Mesenchymal stem cell (in vitro differentiated cells and primary cell): ENCODE results near the gene GNAI1.

Experiments
- DNase-seq: peaks from one replicate; pipeline ENCODE4 v3.0.0-alpha.2; 2013
- H2AFZ ChIP-seq: one replicate; pipeline ENCODE4 v1.6.1; 2013; ENCODE audit warnings: low read depth, mild to moderate bottlenecking, control low read depth, inconsistent platforms, low read length, moderate library complexity
- H2AK5ac ChIP-seq: 2 replicates; pipeline ENCODE4 v1.6.1; 2013; ENCODE audit warnings: low read length, moderate library complexity, mild to moderate bottlenecking, inconsistent platforms; ENCODE audit not compliant: severe bottlenecking
- H2BK120ac ChIP-seq: one replicate; pipeline ENCODE4 v1.6.1; 2013; ENCODE audit warnings: low read depth, mild to moderate bottlenecking, inconsistent platforms, low read length, moderate library complexity
- H2BK12ac ChIP-seq, 2 experiments: one replicate each; pipeline ENCODE4 v1.6.1; 2013; ENCODE audit warnings: inconsistent platforms in 2 of 2, low read length in 2 of 2, mild to moderate bottlenecking in 2 of 2, moderate library complexity in 2 of 2, control low read depth in 1 of 2
- H2BK15ac ChIP-seq: one replicate; pipeline ENCODE4 v1.6.1; 2013; ENCODE audit warnings: mild to moderate bottlenecking, low read depth, inconsistent platforms; ENCODE audit not compliant: poor library complexity, severe bottlenecking
- H2BK5ac ChIP-seq: 2 replicates; pipeline ENCODE4 v1.6.1; 2013; ENCODE audit warnings: low read depth, mild to moderate bottlenecking, low read length, control low read depth, inconsistent platforms; ENCODE audit not compliant: poor library complexity, severe bottlenecking
- H3K14ac ChIP-seq, 2 experiments: one replicate each; pipeline ENCODE4 v1.6.1; 2013; ENCODE audit warnings: inconsistent platforms in 2 of 2, low read length in 2 of 2, control low read depth in 1 of 2, mild to moderate bottlenecking in 1 of 2, moderate library complexity in 1 of 2
- H3K18ac ChIP-seq, 2 experiments: one replicate each; pipeline ENCODE4 v1.6.1; 2013; ENCODE audit warnings: inconsistent platforms in 2 of 2, low read length in 2 of 2, control low read depth in 1 of 2, low read depth in 1 of 2, mild to moderate bottlenecking in 1 of 2
- H3K23ac ChIP-seq, 2 experiments: one replicate each; pipeline ENCODE4 v1.6.1; 2013; ENCODE audit warnings: inconsistent platforms in 2 of 2, low read length in 2 of 2, mild to moderate bottlenecking in 2 of 2, moderate library complexity in 2 of 2, control low read depth in 1 of 2
- H3K27ac ChIP-seq: 2 replicates; pipeline ENCODE4 v1.5.1; 2013; ENCODE audit warnings: mild to moderate bottlenecking, moderate library complexity, low read length, control low read depth, inconsistent platforms; ENCODE audit not compliant: poor library complexity, severe bottlenecking
- H3K27me3 ChIP-seq, 2 experiments: 2 replicates each; pipeline versions ENCODE4 v1.6.1 to v1.7.0; 2013; ENCODE audit warnings: low read length in 2 of 2, mild to moderate bottlenecking in 2 of 2, moderate library complexity in 2 of 2, control low read depth in 1 of 2, inconsistent platforms in 1 of 2; ENCODE audit not compliant: control insufficient read depth in 1 of 2, insufficient read depth in 1 of 2
- H3K36me3 ChIP-seq, 2 experiments: 2 replicates each; pipeline versions ENCODE4 v1.6.1 to v1.7.0; 2013; ENCODE audit warnings: low read length in 2 of 2, control low read depth in 1 of 2, inconsistent platforms in 1 of 2, low read depth in 1 of 2, mild to moderate bottlenecking in 1 of 2; ENCODE audit not compliant: insufficient read depth in 2 of 2, control insufficient read depth in 1 of 2
- H3K4ac ChIP-seq, 2 experiments: one replicate each; pipeline ENCODE4 v1.6.1; 2013; ENCODE audit warnings: inconsistent platforms in 2 of 2, low read length in 2 of 2, mild to moderate bottlenecking in 2 of 2, moderate library complexity in 2 of 2, control low read depth in 1 of 2, low read depth in 1 of 2
- H3K4me1 ChIP-seq: 2 replicates; pipeline ENCODE4 v1.6.1; 2013; ENCODE audit warnings: low read depth, low read length, control low read depth; ENCODE audit not compliant: control insufficient read depth, insufficient read depth
- H3K4me2 ChIP-seq: 2 replicates; pipeline ENCODE4 v1.6.1; 2013; ENCODE audit warnings: low read length, mild to moderate bottlenecking, inconsistent platforms; ENCODE audit not compliant: poor library complexity, severe bottlenecking
- H3K4me3 ChIP-seq, 2 experiments: 2 replicates each; pipeline versions ENCODE4 v1.5.1 to v1.7.0; 2013; ENCODE audit warnings: low read length in 2 of 2, mild to moderate bottlenecking in 2 of 2, control low read depth in 1 of 2, low read depth in 1 of 2; ENCODE audit not compliant: insufficient read depth in 1 of 2
- H3K79me1 ChIP-seq: replicated peaks from 2 replicates; pipeline ENCODE4 v1.6.1; 2013; ENCODE audit warnings: mild to moderate bottlenecking, control low read depth, low read length, inconsistent platforms; ENCODE audit not compliant: poor library complexity, severe bottlenecking
- H3K9ac ChIP-seq: 2 replicates; pipeline ENCODE4 v1.7.0; 2013; ENCODE audit warnings: mild to moderate bottlenecking, low read length, moderate library complexity
- H3K9me3 ChIP-seq: 2 replicates; pipeline ENCODE4 v1.7.0; 2013; ENCODE audit warnings: mild to moderate bottlenecking, low read length; ENCODE audit not compliant: control insufficient read depth
- H4K8ac ChIP-seq: one replicate; pipeline ENCODE4 v1.6.1; 2013; ENCODE audit warnings: inconsistent platforms, mild to moderate bottlenecking, low read length, moderate library complexity
- H4K91ac ChIP-seq: one replicate; pipeline ENCODE4 v1.6.1; 2013; ENCODE audit warnings: mild to moderate bottlenecking, low read length, inconsistent platforms
- WGBS: methylation state at CpG from one replicate; pipeline ENCODE4 v1.1.7; 2013; ENCODE audit warnings: mixed read lengths; 5-methylcytosine and 5-hydroxymethylcytosine counted together

Gene GNAI1

GRCh38 chr7:80089366-80089765 is 45.3 kb upstream of the GNAI1 start:
- Histone ChIP-seq H3K18ac (peak overlapping the region in 1 of 2 experiments; percentile 59), H3K36me3 (no peaks in the 10 kb centered on the region), H3K4ac (no peak overlapping the region), H2BK12ac (peak overlapping the region in 1 of 2 experiments; percentile 65), H3K4me3 (no peak overlapping the region), H2AK5ac (no peak overlapping the region), H3K79me1 (no peaks in the 10 kb centered on the region), H4K91ac (no peak overlapping the region), H3K9ac (peak overlapping the region; percentile 68), H3K23ac (no peak overlapping the region), H3K14ac (no peak overlapping the region), H3K4me1 (no peaks in the 10 kb centered on the region), H4K8ac (no peak overlapping the region), H3K9me3 (no peaks in the 10 kb centered on the region), H3K27me3 (no peaks in the 10 kb centered on the region), H2AFZ (no peak overlapping the region), H2BK5ac (no peak overlapping the region), H2BK15ac (no peak overlapping the region), H2BK120ac (peak overlapping the region; percentile 43), H3K4me2 (no peak overlapping the region), H3K27ac (no peak overlapping the region)
- 14% methylated on average over 1 of the region's 1 CpG for WGBS
- peak; percentile 84 for DNase-seq

GRCh38 chr7:80093349-80093748 is 41.3 kb upstream of the GNAI1 start:
- Histone ChIP-seq H3K4me2 (no peak overlapping the region), H3K4ac (no peak overlapping the region), H3K9me3 (no peaks in the 10 kb centered on the region), H4K91ac (no peak overlapping the region), H3K14ac (no peak overlapping the region), H4K8ac (no peak overlapping the region), H3K23ac (no peak overlapping the region), H2BK15ac (no peak overlapping the region), H3K9ac (no peak overlapping the region), H3K18ac (no peak overlapping the region), H2AFZ (no peak overlapping the region), H2BK12ac (no peak overlapping the region), H3K4me3 (no peak overlapping the region), H2BK5ac (no peak overlapping the region), H3K27me3 (no peaks in the 10 kb centered on the region), H3K27ac (no peak overlapping the region), H2BK120ac (no peak overlapping the region), H3K79me1 (no peaks in the 10 kb centered on the region), H3K36me3 (no peaks in the 10 kb centered on the region), H3K4me1 (no peaks in the 10 kb centered on the region), H2AK5ac (no peak overlapping the region)
- no peak for DNase-seq
- WGBS, result no CpG with 5 or more reads among the region's 2 CpGs

GRCh38 chr7:80095545-80095944 is 39.1 kb upstream of the GNAI1 start:
- Histone ChIP-seq H2BK5ac (no peak overlapping the region), H2BK15ac (no peak overlapping the region), H2AK5ac (no peak overlapping the region), H3K27me3 (no peaks in the 10 kb centered on the region), H3K4me3 (no peak overlapping the region), H3K4ac (no peak overlapping the region), H4K8ac (no peak overlapping the region), H2BK12ac (no peak overlapping the region), H3K9me3 (no peaks in the 10 kb centered on the region), H3K36me3 (no peaks in the 10 kb centered on the region), H3K4me2 (no peak overlapping the region), H3K23ac (no peak overlapping the region), H2BK120ac (no peak overlapping the region), H2AFZ (no peak overlapping the region), H4K91ac (no peak overlapping the region), H3K14ac (no peak overlapping the region), H3K27ac (no peak overlapping the region), H3K18ac (no peak overlapping the region), H3K79me1 (no peaks in the 10 kb centered on the region), H3K4me1 (no peaks in the 10 kb centered on the region), H3K9ac (no peak overlapping the region)
- peak; percentile 32 for DNase-seq
- WGBS, result no CpG with 5 or more reads among the region's 1 CpG

- Histone ChIP-seq H3K27ac (no peak overlapping the region), H3K4me2 (no peak overlapping the region), H4K91ac (no peak overlapping the region), H2BK120ac (no peak overlapping the region), H3K79me1 (no peaks in the 10 kb centered on the region), H3K4me3 (no peak overlapping the region), H3K18ac (no peak overlapping the region), H2BK5ac (no peak overlapping the region), H3K9ac (no peak overlapping the region), H3K27me3 (no peaks in the 10 kb centered on the region), H3K36me3 (no peaks in the 10 kb centered on the region), H3K23ac (no peak overlapping the region), H3K14ac (no peak overlapping the region), H2AK5ac (no peak overlapping the region), H3K4ac (no peak overlapping the region), H4K8ac (no peak overlapping the region), H2BK15ac (no peak overlapping the region), H2BK12ac (no peak overlapping the region), H3K4me1 (no peaks in the 10 kb centered on the region), H2AFZ (no peak overlapping the region), H3K9me3 (peaks cover 6% of the 10 kb centered on the region)
- peak; percentile 29 for DNase-seq
- no CpG with 5 or more reads among the region's 2 CpGs for WGBS
These were observed 36.9 kb upstream of the GNAI1 start for GRCh38 chr7:80097756-80098155.
